ENCODE measurements around the gene CCDC122. TPM values are rescaled to one million over a fixed set of nuclear protein-coding genes. Genes with fewer than 3 reads are reported as not detected.

CCDC122 gene
- total and polyA plus RNA-seq, 2 donors (not counting 3 experiments of a cell fraction or from before 2014, with no cell fraction given), result 0.57 to 7.5 TPM

GRCh38 chr13:43787997-43788396 lies 91.5 kb downstream of the CCDC122 start:
- FAIRE-seq (no peak), DNase-seq (ENCODE audit: low read depth, low spot score) (peak; percentile 16)
- Histone ChIP-seq H3K9ac (replicated peaks; ENCODE audit: extremely low read depth, insufficient read depth, low read length) (no peak overlapping the region), H3K4me3 (replicated peaks in 1 of 3; ENCODE audit: insufficient read depth in 1 of 3, low read depth in 1 of 3, low read length in 3 of 3) (no peak overlapping the region), H3K4me1 (ENCODE audit: control insufficient read depth, extremely low read depth, insufficient read depth, low read length) (peaks cover 18% of the 10 kb centered on the region), H2AFZ (ENCODE audit: low read depth, low read length) (no peak overlapping the region), H3K9me3 (replicated peaks; ENCODE audit: control insufficient read depth, insufficient read depth, low read length) (no peaks in the 10 kb centered on the region), H3K9me1 (replicated peaks; ENCODE audit: control insufficient read depth, extremely low read depth, insufficient read depth, low read length) (no peaks in the 10 kb centered on the region), H3K27ac (ENCODE audit: insufficient read depth, low read depth, low read length) (no peak overlapping the region), H4K20me1 (replicated peaks; ENCODE audit: control insufficient read depth, extremely low read depth, insufficient read depth, low read length) (no peaks in the 10 kb centered on the region), H3K36me3 (ENCODE audit: control insufficient read depth in 2 of 2, extremely low read depth in 1 of 2, insufficient read depth in 2 of 2, low read length in 2 of 2) (no peaks in the 10 kb centered on the region), H3K4me2 (ENCODE audit: insufficient read depth, low read length) (no peak overlapping the region), H3K27me3 (ENCODE audit: control insufficient read depth in 2 of 2, insufficient read depth in 2 of 2, low read length in 2 of 2) (peaks cover 0 to 2% of the 10 kb centered on the region in 2 experiments), H3K79me2 (ENCODE audit: control insufficient read depth, insufficient read depth, low read length) (no peaks in the 10 kb centered on the region)
- BruUV-seq (replicated peaks), result no TSS peak
- dilution Hi-C loops (cut with MboI; ENCODE audit: extremely low pct_ligation_motif_present, low sequenced_read_pairs), result no loop called here
- intact Hi-C loops (cut with micrococcal nuclease), result loop anchor here (1.0 to 5.0 kb wide), 4 partner anchors 426 to 906 kb away; no protein-coding TSS in a partner anchor
- POLR2A ChIA-PET, result no interaction called here
- TF ChIP-seq MAX (IDR thresholded peaks at IDR 0.05; ENCODE audit: insufficient read depth, insufficient read length), result no peak
- no peak for TF ChIP-seq JUN (IDR thresholded peaks at IDR 0.05; ENCODE audit: borderline replicate concordance, insufficient read depth, insufficient read length, low read depth)
- TF ChIP-seq CTCF (IDR thresholded peaks at IDR 0.05; ENCODE audit: extremely low read depth in 1 of 2, insufficient read depth in 1 of 2, low read depth in 1 of 2, low read length in 2 of 2), result peak; percentile 8 to 35
- CTCF ChIA-PET, result interaction anchor here (1.3 to 2.3 kb wide), 2 partner anchors 16 to 701 kb away, joined by 4 to 14 read pairs; no protein-coding TSS in a partner anchor

- Histone ChIP-seq H3K27me3 (ENCODE audit: control insufficient read depth in 2 of 2, insufficient read depth in 2 of 2, low read length in 2 of 2) (peaks cover 0 to 2% of the 10 kb centered on the region in 2 experiments), H3K9ac (replicated peaks; ENCODE audit: extremely low read depth, insufficient read depth, low read length) (no peak overlapping the region), H4K20me1 (replicated peaks; ENCODE audit: control insufficient read depth, extremely low read depth, insufficient read depth, low read length) (no peaks in the 10 kb centered on the region), H3K9me3 (replicated peaks; ENCODE audit: control insufficient read depth, insufficient read depth, low read length) (no peaks in the 10 kb centered on the region), H3K4me1 (ENCODE audit: control insufficient read depth, extremely low read depth, insufficient read depth, low read length) (peaks cover 18% of the 10 kb centered on the region), H3K36me3 (ENCODE audit: control insufficient read depth in 2 of 2, extremely low read depth in 1 of 2, insufficient read depth in 2 of 2, low read length in 2 of 2) (no peaks in the 10 kb centered on the region), H3K79me2 (ENCODE audit: control insufficient read depth, insufficient read depth, low read length) (no peaks in the 10 kb centered on the region), H3K4me3 (replicated peaks in 1 of 3; ENCODE audit: insufficient read depth in 1 of 3, low read depth in 1 of 3, low read length in 3 of 3) (peak overlapping the region in 2 of 3 experiments; percentile 32 to 47), H3K27ac (ENCODE audit: insufficient read depth, low read depth, low read length) (no peak overlapping the region), H3K4me2 (ENCODE audit: insufficient read depth, low read length) (peak overlapping the region; percentile 90), H2AFZ (ENCODE audit: low read depth, low read length) (peak overlapping the region; percentile 94), H3K9me1 (replicated peaks; ENCODE audit: control insufficient read depth, extremely low read depth, insufficient read depth, low read length) (no peaks in the 10 kb centered on the region)
- FAIRE-seq (no peak), DNase-seq (ENCODE audit: low read depth, low spot score) (no peak)
- TF ChIP-seq POLR2AphosphoS5 (IDR thresholded peaks at IDR 0.05; ENCODE audit: insufficient read depth, low read depth, low read length) (no peak), JUN (IDR thresholded peaks at IDR 0.05; ENCODE audit: borderline replicate concordance, insufficient read depth, insufficient read length, low read depth) (no peak), MYC (IDR thresholded peaks at IDR 0.05; ENCODE audit: low read depth, low read length) (no peak), CTCF (IDR thresholded peaks at IDR 0.05; ENCODE audit: extremely low read depth in 1 of 2, insufficient read depth in 1 of 2, low read depth in 1 of 2, low read length in 2 of 2) (no peak), EZH2 (IDR thresholded peaks at IDR 0.05; ENCODE audit: borderline replicate concordance, low read depth, low read length, severe bottlenecking) (no peak), GATA2 (IDR thresholded peaks at IDR 0.05; ENCODE audit: insufficient read depth, insufficient read length, low read depth, low read length) (no peak), POLR2A (IDR thresholded peaks at IDR 0.05; ENCODE audit: low read depth, low read length) (no peak), MAX (IDR thresholded peaks at IDR 0.05; ENCODE audit: insufficient read depth, insufficient read length) (no peak), FOS (IDR thresholded peaks at IDR 0.05; ENCODE audit: borderline replicate concordance, insufficient read depth, low read length) (no peak)
- BruUV-seq (replicated peaks), result no TSS peak
- ChIA-PET POLR2A (no interaction called here), CTCF (interaction anchor here (1.3 to 2.4 kb wide), 3 partner anchors 17 to 701 kb away, joined by 4 to 15 read pairs (median 14); no protein-coding TSS in a partner anchor)
- dilution Hi-C loops (cut with MboI; ENCODE audit: extremely low pct_ligation_motif_present, low sequenced_read_pairs), result no loop called here
- intact Hi-C loops (cut with micrococcal nuclease), result loop anchor here (5.0 kb wide), 3 partner anchors 425 to 905 kb away; no protein-coding TSS in a partner anchor
These were observed 92.0 kb downstream of the CCDC122 start for GRCh38 chr13:43787518-43787891.

Data from endothelial cell of umbilical vein (primary cell).